A172 (cell line): Measurements from ENCODE around the gene AATK. TPM values are rescaled to one million over a fixed set of nuclear protein-coding genes. Genes with fewer than 3 reads are reported as not detected.
"Not testable (repeated sequence)": the region's sequence is repeated elsewhere in the genome, so short reads cannot be mapped to it uniquely, and the experiment has no call there.

Source experiments
- DNase-seq: peaks from one replicate; pipeline ENCODE4 v3.0.0-alpha.2; 2015; ENCODE audit warnings: low spot score
- total RNA-seq: library from RNA; depleted of rRNA; stranded (reverse); fragments of >200 nt; shearing (Covaris generic); gene quantifications from 2 replicates; pipeline ENCODE4 v1.2.3, GENCODE V29; 2014

AATK gene
- total RNA-seq, 1 experiment from 2014 or later: 0.28 TPM

GRCh38 chr17:81162491-81162890, 3.5 kb downstream of the AATK start:
- DNase-seq: no peak

GRCh38 chr17:81161972-81162371, 4.0 kb downstream of the AATK start:
- no peak for DNase-seq

GRCh38 chr17:81161536-81161935, 4.5 kb downstream of the AATK start:
- DNase-seq: no peak

GRCh38 chr17:81160747-81161453, 5.1 kb downstream of the AATK start:
- DNase-seq: no peak

- no peak for DNase-seq
Measured at GRCh38 chr17:81160306-81160705, 5.7 kb downstream of the AATK start.

- no peak for DNase-seq
Measured at GRCh38 chr17:81159611-81160265, 6.3 kb downstream of the AATK start.

DNA sequence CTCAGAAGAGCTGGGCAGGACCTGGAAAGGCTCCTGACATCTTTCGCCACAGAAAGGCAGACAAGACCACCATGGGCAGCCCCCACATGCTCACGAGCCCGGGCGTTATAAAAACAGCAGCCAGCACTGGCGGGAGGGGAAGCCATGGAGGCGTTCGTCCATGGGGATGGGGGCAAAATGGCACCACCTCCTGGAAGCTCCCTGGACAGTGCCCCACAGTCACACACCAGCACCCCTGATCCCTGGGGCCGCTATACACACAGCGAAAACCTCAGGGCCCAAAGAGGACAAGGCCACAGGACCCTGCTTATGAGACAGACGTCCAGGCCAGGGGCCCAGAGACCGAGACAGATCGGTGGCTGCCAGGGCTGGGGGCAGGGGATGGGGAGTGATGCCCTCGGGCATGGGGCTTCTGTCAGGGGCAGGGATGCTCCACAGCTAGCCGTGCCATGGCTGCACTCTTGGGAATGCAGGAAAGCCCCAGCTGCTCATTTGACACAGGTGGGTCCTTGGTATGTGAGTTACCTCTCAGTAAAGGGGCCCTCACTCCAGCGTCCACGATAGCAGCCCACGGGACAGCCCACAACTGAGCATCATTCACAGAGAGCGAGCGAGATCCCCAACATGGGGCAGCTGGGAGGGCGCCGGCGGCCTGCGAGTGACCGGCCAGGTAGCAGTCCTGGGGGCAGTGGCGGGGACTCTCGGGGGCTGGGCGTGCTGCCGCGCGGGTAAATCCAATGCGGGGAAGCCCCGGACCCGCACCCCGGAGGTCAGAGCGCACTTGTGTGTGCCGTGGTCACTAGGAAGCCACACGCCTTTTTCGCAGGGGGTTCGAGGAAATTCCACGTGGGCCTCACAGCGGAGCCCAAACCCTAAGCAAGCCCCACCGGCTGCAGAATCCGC, 7.1 kb downstream of the AATK start:
- DNase-seq: no peak

GRCh38 chr17:81157848-81158687, 8.0 kb downstream of the AATK start:
- no peak for DNase-seq

DNA sequence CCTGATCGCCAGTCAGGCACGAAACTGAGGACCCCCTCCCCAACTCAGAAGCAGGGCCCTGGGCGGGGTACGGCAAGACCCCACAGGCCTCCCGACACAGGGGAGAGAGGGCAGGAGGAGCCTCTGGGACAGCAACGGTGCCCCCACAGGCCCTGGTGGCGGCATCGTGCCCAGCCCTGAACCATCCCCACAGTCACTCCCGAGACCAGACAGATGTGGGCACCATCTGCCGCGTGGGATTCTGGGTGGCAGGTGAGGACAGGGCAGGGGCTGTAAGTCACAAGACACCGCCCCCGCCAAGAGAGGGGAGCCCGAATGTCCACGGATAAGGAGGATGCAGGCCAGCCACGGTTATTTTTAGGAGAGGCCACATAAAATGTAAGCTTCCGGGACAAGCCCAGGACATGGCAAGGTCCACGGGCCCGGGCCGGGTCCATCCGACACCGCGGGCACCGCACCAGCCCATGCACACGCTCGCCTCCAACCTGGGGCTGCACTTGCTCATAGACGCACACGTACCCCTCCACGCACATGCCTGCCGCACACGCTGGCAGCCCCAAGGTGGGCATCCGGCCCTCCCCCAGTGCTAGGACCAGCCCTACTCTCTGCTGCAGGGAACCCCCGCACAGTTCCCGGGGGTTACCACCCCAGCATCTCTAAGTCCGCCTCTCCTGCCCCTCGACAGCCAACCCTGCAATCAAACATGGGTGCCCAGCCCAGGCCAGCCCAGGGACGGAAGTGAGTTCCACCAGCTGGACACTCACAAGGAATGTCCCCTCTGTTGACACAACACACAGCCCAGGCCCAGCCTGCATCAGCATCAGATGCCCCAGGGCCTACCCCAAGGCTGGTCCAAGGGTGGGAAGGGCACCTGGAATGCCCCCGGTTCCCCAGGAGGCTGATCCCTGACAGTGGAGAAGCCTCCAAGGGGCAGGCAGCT, 8.9 kb downstream of the AATK start:
- DNase-seq: no peak

GRCh38 chr17:81154961-81155360, 11.1 kb downstream of the AATK start:
- no peak for DNase-seq

- DNase-seq: not testable (repeated sequence)
Measured at GRCh38 chr17:81154016-81154415, 12.0 kb downstream of the AATK start.

DNA sequence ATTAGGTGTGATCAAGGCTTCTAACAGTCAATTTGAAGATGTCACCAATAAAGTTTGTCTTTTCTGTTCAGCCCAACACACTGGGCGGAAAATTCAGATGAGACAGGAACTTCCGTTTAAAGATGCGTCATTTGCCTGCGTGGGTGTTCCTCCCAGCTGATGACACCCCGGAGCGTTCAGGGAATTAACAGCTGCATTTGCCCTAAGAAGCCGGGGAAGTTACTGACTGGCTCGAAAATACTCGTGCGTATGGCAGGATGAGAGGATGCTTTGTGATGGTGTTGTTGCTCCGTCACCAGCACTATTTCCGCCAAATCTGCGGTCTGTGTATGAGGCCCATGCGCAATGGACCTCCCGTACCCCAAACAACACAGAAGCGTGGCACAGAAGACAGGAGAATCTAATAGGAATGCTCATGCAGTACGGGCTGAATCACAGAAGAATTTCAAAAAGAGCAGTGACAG, 12.6 kb downstream of the AATK start:
- peak; percentile 17 for DNase-seq

GRCh38 chr17:81152288-81152828, 13.7 kb downstream of the AATK start:
- no peak for DNase-seq

DNA sequence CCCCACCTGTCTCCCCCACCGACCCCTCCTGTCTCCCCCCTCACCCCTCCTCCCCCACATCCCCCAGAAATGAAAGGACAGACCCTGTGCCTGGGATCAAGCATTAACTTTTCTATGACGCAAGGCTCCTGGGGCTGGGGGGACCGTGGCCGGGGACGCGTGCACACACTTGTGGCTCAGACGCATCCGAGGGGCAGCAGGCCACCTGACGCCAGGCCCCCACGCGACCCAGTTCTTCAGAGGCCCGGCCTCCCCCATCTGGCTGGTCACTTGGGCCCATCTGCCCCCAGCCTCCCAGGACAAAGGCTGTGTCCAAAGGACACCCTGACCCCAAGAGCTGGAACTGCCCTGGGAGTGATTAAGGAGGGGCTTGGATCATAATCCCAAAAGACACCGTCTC, 14.7 kb downstream of the AATK start:
- DNase-seq: no peak

GRCh38 chr17:81150377-81151077, 15.5 kb downstream of the AATK start:
- DNase-seq: no peak

DNA sequence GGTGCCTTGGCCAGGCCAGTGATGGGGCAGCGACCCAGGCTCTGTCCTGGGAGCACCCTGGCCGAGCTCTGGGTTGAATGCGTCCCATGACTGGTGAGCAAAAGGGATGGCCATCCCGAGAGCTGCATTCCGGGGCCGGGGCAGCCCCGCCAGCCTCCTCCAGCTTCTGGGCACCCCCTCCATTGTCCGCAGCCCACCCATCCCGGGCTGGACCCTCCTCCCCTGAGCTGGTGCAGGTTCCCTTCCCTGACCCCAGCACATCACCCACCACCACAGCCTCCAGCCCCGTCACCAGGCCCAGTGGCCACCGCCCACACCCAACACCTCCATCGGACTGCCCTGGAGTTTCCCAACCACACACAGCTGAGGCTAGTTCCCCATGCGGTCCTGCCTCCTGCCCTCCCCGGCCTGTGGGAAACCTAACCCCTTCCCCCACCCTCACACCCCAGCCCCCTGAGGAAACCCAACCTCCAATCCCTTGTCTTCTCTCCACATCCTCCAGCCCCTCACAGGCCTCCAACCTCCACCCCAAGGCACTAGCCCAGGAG, 17.0 kb downstream of the AATK start:
- DNase-seq: no peak

DNA sequence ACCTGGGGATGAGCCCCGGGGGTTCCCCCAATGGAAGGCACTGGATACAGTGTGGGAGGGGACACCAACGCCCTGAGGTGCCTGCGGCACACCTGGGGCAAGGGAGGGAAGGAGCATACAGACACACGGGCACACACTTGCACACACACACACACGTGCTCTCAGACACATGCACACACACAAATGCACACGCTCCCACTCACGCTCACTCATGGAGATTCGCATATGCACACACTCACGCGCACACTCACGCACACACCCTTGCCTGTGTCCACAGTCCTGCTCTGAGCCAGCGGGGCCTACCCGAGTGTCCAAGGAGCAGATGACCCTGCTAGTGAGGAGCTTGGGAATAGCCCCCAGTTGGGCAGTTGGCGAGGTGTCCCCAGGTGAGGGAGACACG, 17.4 kb downstream of the AATK start:
- no peak for DNase-seq

GRCh38 chr17:81147701-81148100, 18.3 kb downstream of the AATK start:
- no peak for DNase-seq

GRCh38 chr17:81146208-81146607, 19.8 kb downstream of the AATK start:
- DNase-seq: not testable (repeated sequence)
